ENCODE results near the gene OR51E2. TPM values are rescaled to one million over a fixed set of nuclear protein-coding genes. Genes with fewer than 3 reads are reported as not detected.
"Not testable (repeated sequence)": the region's sequence is repeated elsewhere in the genome, so short reads cannot be mapped to it uniquely, and the experiment has no call there.

Gene OR51E2, protein sequence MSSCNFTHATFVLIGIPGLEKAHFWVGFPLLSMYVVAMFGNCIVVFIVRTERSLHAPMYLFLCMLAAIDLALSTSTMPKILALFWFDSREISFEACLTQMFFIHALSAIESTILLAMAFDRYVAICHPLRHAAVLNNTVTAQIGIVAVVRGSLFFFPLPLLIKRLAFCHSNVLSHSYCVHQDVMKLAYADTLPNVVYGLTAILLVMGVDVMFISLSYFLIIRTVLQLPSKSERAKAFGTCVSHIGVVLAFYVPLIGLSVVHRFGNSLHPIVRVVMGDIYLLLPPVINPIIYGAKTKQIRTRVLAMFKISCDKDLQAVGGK
- total RNA-seq: not detected

DNA sequence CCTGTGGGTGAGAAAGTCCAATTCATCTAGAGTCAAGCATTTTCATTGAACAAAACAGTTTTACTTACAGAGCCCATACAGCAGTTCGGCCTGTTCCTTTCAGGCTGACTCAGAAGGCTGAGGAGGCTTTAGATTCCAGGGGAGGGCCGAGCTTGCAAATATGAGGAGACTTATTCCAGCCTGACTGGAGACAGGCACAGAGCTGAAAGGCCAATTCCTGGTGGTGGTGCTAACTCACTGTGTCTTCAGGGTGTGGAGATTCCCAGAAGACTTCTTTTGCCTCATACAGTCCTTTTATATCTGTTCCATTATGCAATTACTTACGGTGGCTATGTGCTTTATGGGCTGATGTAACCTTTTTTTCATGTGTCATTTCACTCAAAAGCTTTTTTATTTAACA is at the start of gene OR51E2:
Gene OR51E2 (minus strand): TSS at position 269 of the 400 bp plus-strand sequence. CDS start 15,142 bp downstream, outside the sequence.
- no peak for DNase-seq

DNA sequence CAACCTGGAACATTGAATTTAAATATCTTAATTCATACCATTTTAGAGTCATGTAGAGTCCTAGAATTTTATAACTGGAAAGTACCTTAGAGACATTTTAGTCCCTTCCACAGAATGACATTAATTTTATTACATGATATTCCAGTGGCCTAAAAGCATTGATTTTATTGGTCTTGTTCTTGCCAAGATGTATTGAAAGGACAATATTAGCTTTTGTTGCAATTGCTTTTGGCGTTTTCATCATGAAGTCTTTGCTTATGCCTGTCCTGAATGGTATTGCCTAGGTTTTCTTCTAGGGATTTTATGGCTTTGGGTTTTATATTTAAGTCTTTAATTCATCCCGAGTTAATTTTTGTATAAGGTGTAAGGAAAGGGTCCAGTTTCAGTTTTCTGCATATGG is 43.1 kb upstream of the OR51E2 start:
- no peak for DNase-seq

DNA sequence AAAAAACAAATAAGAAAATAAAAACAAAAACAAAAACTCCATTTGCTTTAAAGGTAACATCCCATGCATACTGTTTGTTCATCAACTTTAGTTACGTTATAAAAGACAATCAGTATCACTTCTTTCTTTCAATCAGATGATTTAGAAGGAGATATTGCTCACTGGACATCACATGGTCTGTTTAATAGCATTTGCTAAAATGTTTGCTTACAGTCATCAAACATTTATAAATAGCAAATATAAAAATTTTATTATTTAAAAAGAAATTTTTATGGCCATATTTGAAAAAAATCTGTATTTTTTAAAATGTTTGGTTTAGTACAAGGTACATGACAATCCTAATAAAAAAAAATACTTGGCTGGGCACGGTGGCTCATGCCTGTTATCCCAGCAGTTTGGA is 29.5 kb upstream of the OR51E2 start:
- DNase-seq: no peak

DNA sequence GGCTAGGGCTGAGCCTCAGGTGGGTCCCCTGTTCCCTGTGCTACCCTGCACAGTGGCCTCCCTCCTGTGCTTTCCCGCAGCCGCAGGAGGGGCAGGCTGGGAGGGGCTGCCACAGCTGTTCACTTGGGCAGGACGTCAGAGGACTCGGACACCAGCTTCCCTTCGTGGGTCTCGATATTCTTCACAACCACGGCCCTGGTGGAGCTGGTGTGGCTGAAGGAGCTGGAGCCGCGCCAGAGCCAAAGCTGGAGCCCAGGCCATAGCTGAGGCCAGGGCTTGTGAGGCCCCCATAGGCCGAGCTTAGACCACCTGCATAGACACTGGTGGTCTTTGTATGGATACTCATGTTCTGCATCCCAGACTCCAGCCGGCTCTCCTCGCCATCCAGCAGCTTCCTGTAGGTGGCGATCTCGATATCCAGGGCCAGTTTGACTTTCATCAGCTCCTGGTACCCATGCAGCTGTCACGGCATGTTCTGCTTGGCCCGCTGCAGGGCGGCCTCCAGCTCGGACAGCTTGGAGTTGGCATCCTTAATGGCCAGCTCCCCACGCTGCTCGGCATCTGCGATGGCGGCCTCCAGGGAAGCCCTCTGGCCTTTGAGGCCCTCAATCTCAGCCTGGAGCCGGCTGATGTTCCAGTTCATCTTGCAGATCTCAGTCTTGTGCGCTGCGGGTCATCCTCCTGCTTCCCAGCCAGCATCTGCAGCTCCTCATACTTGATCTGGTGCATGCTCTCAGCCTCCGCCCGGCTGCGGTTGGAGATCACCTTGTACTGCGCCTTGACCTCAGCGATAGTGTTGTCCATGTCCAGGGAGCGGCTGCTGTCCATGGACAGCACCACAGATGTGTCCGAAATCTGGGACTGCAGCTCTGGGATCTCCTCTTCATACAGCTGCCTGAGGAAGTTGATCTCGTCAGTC is 25.2 kb upstream of the OR51E2 start:
- not testable (repeated sequence) for DNase-seq

DNA sequence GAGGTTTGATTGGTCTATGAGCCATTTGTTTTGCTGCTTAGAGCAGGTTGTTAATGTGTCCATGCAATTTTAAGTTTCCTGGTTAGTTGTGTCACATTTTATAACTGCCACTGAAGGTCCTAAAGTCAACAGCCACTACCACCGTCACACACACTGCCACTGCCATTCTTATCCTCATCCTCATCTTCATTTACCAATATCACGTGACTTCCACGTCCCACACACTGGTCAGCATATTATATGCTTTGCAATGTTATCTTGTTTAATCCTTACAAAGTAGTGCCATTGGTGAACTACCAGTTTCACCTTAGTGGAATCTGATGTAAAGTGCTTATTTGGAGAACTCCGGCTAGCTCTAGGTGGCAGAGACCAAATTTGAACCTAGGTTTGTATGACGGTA is 16.6 kb upstream of the OR51E2 start:
- no peak for DNase-seq

DNA sequence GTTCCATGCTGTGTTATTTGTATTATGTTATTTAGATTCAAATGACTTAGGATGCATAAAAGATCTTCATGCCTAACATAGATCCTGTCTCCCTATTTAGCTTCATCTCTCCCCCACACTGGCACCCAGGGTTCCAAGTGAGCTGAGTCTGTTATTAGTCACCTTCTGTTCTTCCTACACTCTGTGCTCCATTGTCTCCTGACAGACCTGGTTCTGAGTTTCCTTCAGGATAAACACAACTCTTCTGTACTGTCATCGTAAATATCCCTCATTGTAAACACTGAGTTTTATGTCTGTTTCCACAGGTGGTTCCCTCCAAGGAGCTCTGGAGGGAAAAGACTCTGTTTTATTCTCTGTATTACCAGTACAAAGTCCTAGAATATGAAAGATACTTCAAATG is 15.6 kb upstream of the OR51E2 start:
- no peak for DNase-seq

DNA sequence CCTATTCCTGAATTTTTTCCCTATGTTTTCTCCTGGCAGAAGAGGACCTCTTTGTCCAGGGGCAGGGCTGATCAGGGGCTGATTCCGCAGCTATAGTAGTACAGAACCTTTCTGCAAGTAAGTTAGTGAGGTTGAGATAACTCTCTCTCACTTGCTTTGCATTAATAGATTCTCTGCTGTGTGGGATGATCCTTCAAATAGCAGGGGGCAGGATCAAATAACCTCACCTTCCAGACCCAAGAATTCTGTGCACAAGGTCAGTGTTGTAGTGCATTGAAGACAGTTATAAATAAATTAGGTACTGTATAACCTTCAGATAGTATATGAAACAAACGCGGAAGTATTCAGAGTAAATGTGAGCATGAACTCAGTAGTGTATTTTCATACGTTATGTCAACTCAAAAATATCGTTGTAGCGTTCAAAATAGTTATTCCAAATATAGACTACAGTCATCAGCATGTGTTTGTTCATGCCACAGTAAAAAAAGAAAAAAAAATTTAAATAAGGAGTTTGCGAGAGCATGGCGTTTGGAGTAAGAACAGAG is 7.2 kb upstream of the OR51E2 start:
- DNase-seq: no peak

DNA sequence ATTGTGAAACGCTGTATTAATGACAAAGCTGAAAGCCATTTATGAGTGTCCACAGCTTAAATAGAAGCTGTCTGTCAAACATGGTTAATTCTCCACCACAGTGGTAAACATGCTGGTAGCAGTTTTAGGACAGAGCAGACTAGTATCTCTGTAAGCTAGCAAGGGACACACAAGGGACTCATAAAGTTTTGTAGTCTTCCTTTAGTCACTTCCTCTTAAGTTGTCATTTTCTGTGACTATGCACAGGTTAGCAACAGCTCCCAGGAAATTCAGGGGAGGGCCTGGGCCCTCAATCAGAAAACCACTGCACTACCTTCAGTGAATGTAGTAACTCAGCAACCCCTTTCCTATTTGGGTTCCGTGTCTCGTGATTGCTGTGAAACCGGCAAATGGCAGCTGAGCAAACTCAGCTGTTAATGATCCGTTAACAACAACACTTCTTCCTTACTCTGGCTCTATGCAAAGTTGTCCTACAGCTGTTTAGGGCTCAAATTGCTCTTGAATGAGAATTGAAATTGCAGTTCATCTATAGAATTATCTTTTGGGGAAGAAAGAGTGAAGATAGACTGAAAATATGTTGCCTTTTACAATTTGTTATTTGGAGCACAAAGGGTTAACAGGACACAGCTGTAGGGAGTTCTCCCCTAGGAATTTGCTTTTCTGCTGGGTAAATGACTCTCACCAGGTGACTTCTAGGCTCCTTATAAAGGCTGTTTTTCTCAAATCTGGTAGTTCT is 6.6 kb upstream of the OR51E2 start, which contains the start of gene MMP26:
Gene MMP26 (plus strand): TSS at position 731 of the 736 bp plus-strand sequence.
- DNase-seq: no peak

DNA sequence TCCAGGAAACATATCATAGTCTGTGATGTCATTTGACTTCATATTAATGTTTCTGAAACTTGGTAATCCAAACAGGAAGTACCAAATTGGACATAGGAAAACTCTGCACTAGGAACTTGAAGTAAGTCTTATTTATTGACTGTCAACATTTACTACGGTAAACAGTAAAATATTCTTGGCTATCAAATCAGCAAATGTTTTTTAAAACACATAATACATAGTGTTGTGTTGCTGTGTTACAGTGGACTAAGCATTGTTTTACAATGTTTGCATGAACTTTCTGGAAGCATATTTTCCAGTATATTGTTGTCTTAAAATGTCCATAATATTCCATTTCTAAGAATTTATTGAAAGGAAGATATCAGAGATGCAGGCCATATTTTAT is 2.8 kb upstream of the OR51E2 start:
- DNase-seq: no peak

DNA sequence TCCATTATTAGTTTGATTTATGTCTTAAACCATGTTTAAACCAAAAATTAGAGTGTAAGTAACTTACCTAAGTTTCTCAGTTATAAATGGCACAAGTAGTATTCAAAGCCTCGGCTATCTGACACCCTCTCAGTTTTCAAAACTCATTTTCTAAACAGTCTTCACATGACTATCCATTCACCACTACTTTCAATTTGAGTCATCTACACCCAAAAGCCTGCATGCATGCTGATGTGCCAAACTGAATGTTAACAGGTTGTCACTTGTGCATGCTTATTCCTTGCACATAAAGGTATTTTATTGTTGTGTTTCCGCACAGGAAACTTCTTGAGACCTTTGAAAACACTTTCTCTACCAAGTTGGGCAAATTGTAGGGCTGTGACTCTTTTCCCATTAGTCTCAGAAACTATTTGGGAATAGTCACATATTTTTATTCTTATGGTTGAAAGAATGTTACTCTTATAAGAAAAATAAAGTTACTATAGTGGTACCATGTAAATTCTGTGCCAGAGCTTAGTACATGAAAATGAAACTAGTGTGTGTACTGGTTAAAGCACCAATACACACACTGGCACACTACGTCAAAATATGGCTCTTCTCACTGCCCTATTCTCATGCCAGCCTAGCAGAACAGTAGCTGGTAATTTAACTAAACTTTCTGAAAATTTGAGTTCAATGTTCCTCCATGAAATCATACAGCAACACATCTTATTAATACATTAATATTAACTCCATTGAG is 2.2 kb upstream of the OR51E2 start:
- no peak for DNase-seq

DNA sequence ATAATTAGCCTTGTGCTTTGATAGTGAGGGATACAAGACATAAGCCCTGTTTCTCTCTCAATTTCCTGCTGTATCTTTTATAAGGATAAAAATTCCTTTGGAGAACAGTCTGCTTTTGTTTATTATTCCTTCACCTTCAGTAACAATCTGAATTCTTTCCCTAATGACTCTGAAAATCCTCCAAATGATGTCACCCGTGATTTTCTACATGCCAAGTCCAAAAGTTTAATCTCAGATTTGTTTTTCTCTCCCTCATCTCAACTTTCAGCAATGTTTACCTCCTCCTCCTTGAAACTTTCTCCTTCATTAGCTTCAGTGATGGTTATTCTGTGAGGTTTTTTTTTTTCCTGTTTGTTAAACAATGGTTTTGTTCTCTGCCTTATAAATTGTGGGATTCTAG is 2.2 kb downstream of the OR51E2 start:
- no peak for DNase-seq

DNA sequence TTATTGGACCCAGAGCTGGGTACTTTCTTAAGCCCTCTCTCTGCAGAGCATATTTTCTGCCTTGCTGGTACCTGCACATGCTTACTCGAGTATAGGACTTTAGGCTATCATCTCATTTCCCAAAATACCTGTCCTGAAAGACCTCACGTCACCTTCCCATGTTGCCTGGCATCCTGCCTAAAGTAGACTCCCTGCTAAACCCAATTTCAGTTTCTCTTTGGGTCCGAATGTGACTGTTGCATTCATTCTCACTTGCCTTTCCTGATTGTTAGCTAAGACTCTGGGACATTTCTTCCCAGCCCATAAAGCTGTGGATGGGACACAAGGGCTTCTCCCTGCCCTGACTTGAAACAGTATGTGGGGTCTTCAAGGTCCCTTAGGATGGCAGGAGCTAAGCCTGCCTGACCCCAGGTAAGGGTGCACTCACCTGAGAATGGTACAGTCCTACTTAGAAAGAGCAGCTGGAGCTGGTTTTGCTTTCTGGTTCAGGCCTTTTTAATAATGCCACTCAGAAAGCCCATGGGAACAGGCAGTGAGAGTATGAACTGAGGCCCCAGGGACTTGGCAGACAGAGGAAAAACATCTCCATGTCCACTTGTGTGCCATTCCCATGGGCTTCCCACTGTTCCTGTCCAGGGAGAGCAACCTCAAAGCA is 12.9 kb downstream of the OR51E2 start:
- DNase-seq: no peak

DNA sequence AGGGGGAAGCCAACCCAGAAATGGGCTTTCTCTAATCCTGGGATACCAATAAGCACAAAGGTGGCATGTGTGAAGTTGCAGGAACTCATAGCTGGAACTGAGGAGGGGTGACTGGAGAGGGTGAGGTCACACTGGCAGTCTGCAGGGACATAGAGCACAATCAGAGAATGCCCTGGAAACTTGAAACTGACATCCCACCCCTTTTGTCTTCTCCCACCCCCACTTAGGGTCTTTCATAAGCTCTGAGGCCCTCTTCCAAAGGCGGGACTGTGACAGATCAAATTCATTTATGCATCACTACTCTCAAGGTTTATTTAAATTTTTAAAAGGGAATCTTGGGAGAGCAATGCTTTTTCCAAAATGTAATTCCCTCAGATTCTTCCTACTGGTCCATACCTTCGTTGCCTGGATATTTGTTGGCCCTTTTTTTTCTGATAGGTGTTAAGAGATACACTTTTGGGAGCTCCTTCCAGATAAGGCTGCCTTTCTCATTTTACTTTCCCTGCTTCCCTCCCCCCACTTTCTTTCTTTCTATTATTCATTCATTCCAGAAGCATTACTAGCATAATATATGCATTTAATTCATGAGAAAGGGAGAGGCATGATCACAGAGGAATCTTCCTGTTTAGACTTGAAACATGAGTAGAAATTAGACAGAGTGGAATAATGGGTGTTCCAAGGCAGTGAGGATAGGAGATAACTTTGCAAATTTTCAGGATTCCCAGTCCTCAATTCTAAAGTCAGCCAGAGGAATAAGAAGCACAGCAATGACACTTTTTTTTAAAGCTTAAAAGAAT is 14.8 kb downstream of the OR51E2 start:
- no peak for DNase-seq

DNA sequence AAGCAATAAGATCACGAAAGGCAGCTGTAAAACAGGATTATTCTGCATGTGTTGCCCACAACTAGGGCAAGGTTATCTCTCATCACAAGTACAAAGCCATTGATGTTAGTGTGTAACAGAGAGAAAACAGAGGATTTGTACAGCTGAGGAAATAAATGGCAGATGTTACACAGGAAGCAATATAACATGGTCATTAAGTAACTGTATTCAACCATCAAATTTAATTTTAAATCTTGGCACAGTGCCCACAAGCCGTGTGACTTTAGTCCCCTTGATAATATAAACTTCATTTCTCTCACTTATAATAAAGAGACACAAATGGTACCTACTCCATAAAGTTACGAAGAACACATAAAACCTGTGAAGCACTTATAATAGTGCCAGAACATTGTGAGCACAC is 17.3 kb downstream of the OR51E2 start:
- no peak for DNase-seq

DNA sequence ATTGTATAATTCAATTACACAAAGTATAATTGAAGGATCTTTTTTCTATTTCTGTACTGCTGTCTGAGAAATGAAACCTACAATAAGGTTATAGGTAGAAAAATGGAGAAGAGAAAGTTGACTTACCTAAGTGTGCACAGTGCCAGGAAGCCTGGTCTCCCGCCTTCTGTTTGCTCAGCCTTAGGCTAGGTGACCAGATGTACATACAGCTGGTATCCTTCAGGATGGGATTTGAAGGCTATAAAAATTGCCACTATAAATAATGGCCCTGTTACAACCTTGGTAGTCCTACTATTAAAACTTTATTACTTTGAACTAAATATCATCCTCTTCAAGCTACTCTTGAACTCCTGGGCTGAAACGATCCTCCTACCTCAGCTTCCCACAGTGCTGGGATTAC is 19.7 kb downstream of the OR51E2 start:
- DNase-seq: no peak

DNA sequence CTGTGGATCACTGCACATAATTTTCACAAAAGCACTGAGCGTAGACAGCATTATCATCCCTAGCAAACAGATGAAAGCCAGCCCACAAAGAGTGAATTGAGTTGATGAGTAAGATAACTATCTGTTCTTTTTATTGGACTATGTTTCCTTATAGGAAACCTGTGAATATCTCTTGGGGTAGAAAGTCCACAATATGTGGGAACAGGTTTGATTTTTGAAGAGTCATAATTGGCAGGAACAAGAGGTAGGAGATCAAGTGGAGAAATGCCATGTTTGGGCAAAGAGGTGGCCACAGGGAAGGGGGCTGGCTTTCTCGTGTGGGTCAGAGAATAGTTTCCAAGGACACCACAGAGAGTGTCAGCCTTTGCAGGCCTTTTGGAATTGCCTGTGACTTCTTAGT is 23.9 kb downstream of the OR51E2 start:
- no peak for DNase-seq

DNA sequence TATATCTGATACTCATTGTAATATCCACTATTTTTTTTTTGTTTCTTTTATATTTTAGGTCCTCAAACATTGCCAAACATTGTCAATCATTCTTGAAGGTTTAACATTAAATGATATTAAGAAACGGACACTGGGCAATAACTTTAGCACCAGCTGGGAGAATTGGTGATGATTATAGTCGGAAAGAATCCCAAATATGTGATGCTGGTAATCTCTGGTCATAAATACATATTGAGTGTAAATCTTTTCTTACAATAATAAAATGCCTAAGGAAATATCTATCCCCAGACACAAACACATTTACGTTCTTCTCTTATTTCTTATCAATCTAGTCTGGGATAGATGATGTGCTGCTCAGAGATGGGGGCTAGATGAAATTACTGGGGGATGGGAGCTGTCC is 25.2 kb downstream of the OR51E2 start:
- no peak for DNase-seq

DNA sequence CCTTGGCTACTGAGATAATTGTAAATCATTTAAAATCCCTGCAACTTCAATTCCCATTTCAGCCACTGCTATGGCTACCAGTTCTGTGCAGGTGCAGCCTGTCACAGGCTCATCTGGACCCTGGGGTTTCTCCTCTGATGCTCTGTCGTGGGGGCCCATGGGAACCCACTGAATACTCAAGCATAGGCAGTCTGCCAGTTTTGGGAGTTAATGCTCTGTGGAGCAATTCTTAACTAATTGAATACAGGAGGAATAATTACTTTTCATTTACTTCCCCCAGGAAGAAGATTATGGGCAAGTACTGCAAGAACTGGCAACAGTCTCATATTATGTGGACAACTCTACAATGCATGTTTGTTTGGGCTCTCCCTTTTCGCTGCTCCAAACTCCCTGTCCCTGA is 25.9 kb downstream of the OR51E2 start:
- no peak for DNase-seq

DNA sequence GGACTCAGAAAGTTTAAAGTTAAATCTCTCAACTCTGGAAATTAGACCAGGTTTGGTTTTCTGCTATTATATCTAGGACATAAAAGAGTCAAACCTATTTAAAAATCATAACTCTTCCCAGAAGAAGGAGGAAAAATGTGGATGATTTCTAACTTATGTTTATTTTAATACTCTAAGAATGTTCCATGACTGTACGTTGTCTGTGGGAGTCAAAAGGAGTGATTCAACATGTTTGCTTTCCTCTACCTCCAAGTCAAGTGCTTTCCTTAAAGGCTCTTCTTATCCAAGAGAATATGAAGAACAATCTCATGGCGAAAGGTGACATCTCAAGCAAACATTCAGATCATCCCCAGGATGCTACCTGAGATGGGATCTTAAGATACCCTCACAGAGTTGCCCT is 32.2 kb downstream of the OR51E2 start:
- no peak for DNase-seq

DNA sequence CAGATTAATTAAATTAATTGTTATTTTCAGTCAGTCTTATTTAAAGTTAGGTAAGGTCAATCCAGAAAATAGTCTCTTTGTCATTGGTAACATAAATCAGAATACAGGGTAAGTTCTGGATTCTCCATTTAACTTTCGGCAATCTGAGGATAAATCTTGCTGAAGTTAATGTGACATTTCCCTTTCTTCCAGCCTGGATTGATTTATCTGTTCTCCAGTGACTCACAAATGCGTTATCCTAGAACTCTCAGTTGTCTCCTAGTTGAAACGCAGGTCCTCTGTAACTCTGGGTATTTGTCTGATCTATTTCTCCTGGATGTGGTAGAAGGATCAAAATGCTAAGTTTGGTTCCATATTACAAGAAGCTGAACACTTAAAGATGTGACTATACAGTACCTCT is 32.9 kb downstream of the OR51E2 start:
- DNase-seq: no peak

DNA sequence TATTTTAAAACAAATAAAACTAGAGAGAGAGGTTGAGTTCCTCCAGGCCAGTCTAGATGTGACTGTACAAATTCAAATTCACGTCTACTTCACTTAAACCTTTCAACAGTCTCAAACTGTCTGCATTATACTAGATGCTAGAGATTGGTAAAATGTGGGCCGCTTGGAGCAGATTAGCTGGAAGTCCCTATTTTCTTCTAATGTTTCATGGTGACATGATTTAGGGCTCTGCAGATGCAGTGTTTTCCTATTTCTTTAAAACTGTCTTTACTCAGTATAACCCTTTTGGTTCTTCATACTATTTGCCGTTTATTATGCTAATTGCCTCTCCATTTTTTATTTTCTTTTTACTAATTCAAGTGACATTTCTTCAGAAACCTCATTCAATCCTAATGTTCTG is 33.5 kb downstream of the OR51E2 start:
- DNase-seq: no peak
